Activated naive CD4-positive, alpha-beta T cell treated with anti-CD3 and anti-CD28 coated beads, Interleukin-2, amount 50 U/mL, for 24 hours (primary cell): ENCODE measurements around the gene TNFAIP2.

ENCODE experiments used
- H3K27ac Mint-ChIP-seq: one replicate; pipeline ENCODE4 v1.8.0; 2021; ENCODE audit warnings: mild to moderate bottlenecking, mixed read lengths
- H3K27me3 Mint-ChIP-seq: one replicate; pipeline ENCODE4 v1.8.0; 2021; ENCODE audit warnings: mixed read lengths
- H3K36me3 Mint-ChIP-seq: one replicate; pipeline ENCODE4 v1.8.0; 2021; ENCODE audit warnings: mixed read lengths
- H3K4me1 Mint-ChIP-seq: one replicate; pipeline ENCODE4 v1.8.0; 2021; ENCODE audit warnings: mixed read lengths
- H3K4me3 Mint-ChIP-seq: one replicate; pipeline ENCODE4 v1.8.0; 2021; ENCODE audit warnings: mild to moderate bottlenecking, mixed read lengths
- H3K9me3 Mint-ChIP-seq: one replicate; pipeline ENCODE4 v1.8.0; 2021; ENCODE audit warnings: mixed read lengths

Gene TNFAIP2

GRCh38 chr14:103131580-103131979 is 8.3 kb downstream of the TNFAIP2 start:
- Mint-ChIP-seq H3K4me3 (no peak overlapping the region), H3K36me3 (no peaks in the 10 kb centered on the region), H3K4me1 (no peaks in the 10 kb centered on the region), H3K9me3 (no peaks in the 10 kb centered on the region), H3K27me3 (no peaks in the 10 kb centered on the region), H3K27ac (no peak overlapping the region)

GRCh38 chr14:103132381-103133209 is 9.3 kb downstream of the TNFAIP2 start:
- no peaks in the 10 kb centered on the region for H3K27me3 Mint-ChIP-seq
- no peaks in the 10 kb centered on the region for H3K4me1 Mint-ChIP-seq
- H3K36me3 Mint-ChIP-seq, result no peaks in the 10 kb centered on the region
- no peaks in the 10 kb centered on the region for H3K9me3 Mint-ChIP-seq
- no peak overlapping the region for H3K27ac Mint-ChIP-seq
- no peak overlapping the region for H3K4me3 Mint-ChIP-seq

- Mint-ChIP-seq H3K27ac (no peak overlapping the region), H3K27me3 (no peaks in the 10 kb centered on the region), H3K4me3 (no peak overlapping the region), H3K36me3 (no peaks in the 10 kb centered on the region), H3K4me1 (no peaks in the 10 kb centered on the region), H3K9me3 (no peaks in the 10 kb centered on the region)
Observed at GRCh38 chr14:103133210-103134140, 10.2 kb downstream of the TNFAIP2 start.

GRCh38 chr14:103134405-103134804 is 11.1 kb downstream of the TNFAIP2 start:
- H3K27me3 Mint-ChIP-seq, result peaks cover 2% of the 10 kb centered on the region
- no peaks in the 10 kb centered on the region for H3K36me3 Mint-ChIP-seq

GRCh38 chr14:103134919-103135318 is 11.7 kb downstream of the TNFAIP2 start:
- no peaks in the 10 kb centered on the region for H3K4me1 Mint-ChIP-seq
- H3K27ac Mint-ChIP-seq, result no peak overlapping the region
- no peaks in the 10 kb centered on the region for H3K9me3 Mint-ChIP-seq
- H3K4me3 Mint-ChIP-seq, result no peak overlapping the region
- H3K36me3 Mint-ChIP-seq, result no peaks in the 10 kb centered on the region
- H3K27me3 Mint-ChIP-seq, result peaks cover 2% of the 10 kb centered on the region

More at GRCh38 chr14:103134405-103134804, 11.1 kb downstream of the TNFAIP2 start:
- no peak overlapping the region for H3K4me3 Mint-ChIP-seq
- H3K9me3 Mint-ChIP-seq, result no peaks in the 10 kb centered on the region
- H3K4me1 Mint-ChIP-seq, result no peaks in the 10 kb centered on the region
- no peak overlapping the region for H3K27ac Mint-ChIP-seq

- Mint-ChIP-seq H3K4me1 (peaks cover 4% of the 10 kb centered on the region), H3K36me3 (no peaks in the 10 kb centered on the region)
Observed at GRCh38 chr14:103135333-103136260, 12.3 kb downstream of the TNFAIP2 start.

GRCh38 chr14:103136388-103137271 is 13.4 kb downstream of the TNFAIP2 start:
- H3K27ac Mint-ChIP-seq, result no peak overlapping the region

More at GRCh38 chr14:103135333-103136260, 12.3 kb downstream of the TNFAIP2 start:
- no peak overlapping the region for H3K4me3 Mint-ChIP-seq
- no peak overlapping the region for H3K27ac Mint-ChIP-seq
- H3K9me3 Mint-ChIP-seq, result no peaks in the 10 kb centered on the region
- peaks cover 8% of the 10 kb centered on the region for H3K27me3 Mint-ChIP-seq

GRCh38 chr14:103137689-103138300 is 14.5 kb downstream of the TNFAIP2 start:
- Mint-ChIP-seq H3K4me3 (no peak overlapping the region), H3K36me3 (no peaks in the 10 kb centered on the region), H3K27me3 (peaks cover 12% of the 10 kb centered on the region), H3K4me1 (peaks cover 9% of the 10 kb centered on the region), H3K9me3 (no peaks in the 10 kb centered on the region), H3K27ac (no peak overlapping the region)

More at GRCh38 chr14:103136388-103137271, 13.4 kb downstream of the TNFAIP2 start:
- Mint-ChIP-seq H3K4me1 (peaks cover 9% of the 10 kb centered on the region), H3K4me3 (no peak overlapping the region), H3K9me3 (no peaks in the 10 kb centered on the region), H3K27me3 (peaks cover 9% of the 10 kb centered on the region), H3K36me3 (no peaks in the 10 kb centered on the region)

- Mint-ChIP-seq H3K27ac (no peak overlapping the region), H3K9me3 (no peaks in the 10 kb centered on the region), H3K27me3 (peaks cover 17% of the 10 kb centered on the region), H3K4me1 (peaks cover 9% of the 10 kb centered on the region), H3K4me3 (no peak overlapping the region), H3K36me3 (no peaks in the 10 kb centered on the region)
Observed at GRCh38 chr14:103138301-103139131, 15.3 kb downstream of the TNFAIP2 start.

GRCh38 chr14:103139132-103140025 is 16.1 kb downstream of the TNFAIP2 start:
- Mint-ChIP-seq H3K9me3 (no peaks in the 10 kb centered on the region), H3K27me3 (peaks cover 20% of the 10 kb centered on the region), H3K36me3 (no peaks in the 10 kb centered on the region), H3K4me3 (no peak overlapping the region), H3K4me1 (peaks cover 9% of the 10 kb centered on the region), H3K27ac (no peak overlapping the region)

- Mint-ChIP-seq H3K27ac (no peak overlapping the region), H3K4me3 (no peak overlapping the region), H3K36me3 (no peaks in the 10 kb centered on the region)
Observed at GRCh38 chr14:103140316-103141109, 17.3 kb downstream of the TNFAIP2 start.

More at GRCh38 chr14:103140316-103141109, 17.3 kb downstream of the TNFAIP2 start:
- H3K4me1 Mint-ChIP-seq, result peaks cover 9% of the 10 kb centered on the region
- H3K27me3 Mint-ChIP-seq, result peaks cover 21% of the 10 kb centered on the region
- no peaks in the 10 kb centered on the region for H3K9me3 Mint-ChIP-seq
